GM18867 (cell line): ENCODE results near the gene PRDX5.

ENCODE experiments used
- ATAC-seq: cut with Tn5 transposase; IDR thresholded peaks from one replicate; pipeline ENCODE4 v1.9.1; 2021; ENCODE audit warnings: mild to moderate bottlenecking, moderate library complexity; ENCODE audit not compliant: unreplicated experiment

Gene PRDX5

GRCh38 chr11:64359712-64360445 lies 42.0 kb downstream of the PRDX5 start:
- no peak for ATAC-seq

GRCh38 chr11:64360448-64360921 lies 42.6 kb downstream of the PRDX5 start:
- ATAC-seq: no peak

- no peak for ATAC-seq
Observed at GRCh38 chr11:64361659-64362058, 43.7 kb downstream of the PRDX5 start.

GRCh38 chr11:64362339-64362738 lies 44.4 kb downstream of the PRDX5 start:
- no peak for ATAC-seq

GRCh38 chr11:64364435-64364834 lies 46.5 kb downstream of the PRDX5 start:
- no peak for ATAC-seq

- ATAC-seq: no peak
Observed at GRCh38 chr11:64364911-64365310, 47.0 kb downstream of the PRDX5 start.

GRCh38 chr11:64366751-64367150 lies 48.8 kb downstream of the PRDX5 start:
- no peak for ATAC-seq

- no peak for ATAC-seq
Observed at GRCh38 chr11:64367931-64368672, 50.2 kb downstream of the PRDX5 start.

- ATAC-seq: no peak
Observed at GRCh38 chr11:64368673-64369074, 50.8 kb downstream of the PRDX5 start.

GRCh38 chr11:64369440-64370421 lies 51.8 kb downstream of the PRDX5 start:
- ATAC-seq: no peak

GRCh38 chr11:64371201-64371600 lies 53.3 kb downstream of the PRDX5 start:
- no peak for ATAC-seq
